ENCODE data around the gene TSPAN9.

The TSPAN9 gene

DNA sequence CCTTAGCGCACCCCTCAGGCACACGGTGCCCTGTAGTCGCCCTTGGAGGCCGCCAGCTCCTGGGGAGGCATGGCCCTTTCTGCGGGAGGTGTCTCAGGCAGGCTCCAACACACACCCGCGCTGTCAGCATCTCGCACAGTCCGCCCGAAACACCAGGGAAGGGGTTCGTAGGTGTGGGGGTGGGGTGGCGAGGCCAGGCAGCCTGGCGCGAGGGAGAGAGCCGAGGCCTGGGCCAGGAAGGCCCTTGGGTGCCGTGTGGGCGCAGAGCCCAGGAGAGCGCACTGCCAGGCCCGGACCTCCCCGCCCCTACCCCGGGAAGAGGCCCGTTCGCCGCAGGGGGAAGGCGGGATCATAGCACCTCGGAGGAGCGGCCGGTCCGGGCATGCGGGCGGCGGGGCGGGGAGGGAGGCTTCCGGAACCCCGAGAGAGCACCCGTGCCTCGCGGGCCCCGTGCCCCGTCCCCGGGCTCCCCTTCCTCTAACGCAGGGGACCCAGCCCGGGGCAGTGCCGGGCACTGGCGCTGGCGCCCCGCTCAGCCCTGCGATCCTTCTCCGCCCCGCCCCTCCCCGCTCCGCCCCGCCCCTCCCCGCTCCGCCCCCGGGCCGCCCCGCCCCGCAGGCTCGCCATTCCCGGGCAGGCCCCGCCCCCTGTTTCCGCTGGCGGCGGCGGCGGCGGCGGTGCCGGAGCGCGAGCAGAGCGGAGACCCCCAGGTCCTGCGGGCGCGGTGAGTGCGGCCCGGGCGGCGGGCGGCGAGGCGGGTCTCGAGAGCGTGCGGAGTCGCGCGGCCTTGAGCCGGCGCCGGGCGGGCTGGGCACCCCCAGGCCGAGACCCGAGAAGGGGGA is at the start of gene TSPAN9:
Gene TSPAN9 (plus strand): TSS at position 650 of the 842 bp plus-strand sequence. CDS start 123,815 bp downstream, outside the sequence.
- peak; percentile 68 for DNase-seq

GRCh38 chr12:3028108-3028507 is 49.1 kb upstream of the TSPAN9 start:
- DNase-seq: no peak

GRCh38 chr12:3030821-3031429 is 46.3 kb upstream of the TSPAN9 start:
- DNase-seq: no peak

GRCh38 chr12:3032161-3032560 is 45.0 kb upstream of the TSPAN9 start:
- DNase-seq: no peak

GRCh38 chr12:3032770-3033538 is 44.2 kb upstream of the TSPAN9 start:
- no peak for DNase-seq

- no peak for DNase-seq
Measured at GRCh38 chr12:3033539-3033867, 43.7 kb upstream of the TSPAN9 start.

DNA sequence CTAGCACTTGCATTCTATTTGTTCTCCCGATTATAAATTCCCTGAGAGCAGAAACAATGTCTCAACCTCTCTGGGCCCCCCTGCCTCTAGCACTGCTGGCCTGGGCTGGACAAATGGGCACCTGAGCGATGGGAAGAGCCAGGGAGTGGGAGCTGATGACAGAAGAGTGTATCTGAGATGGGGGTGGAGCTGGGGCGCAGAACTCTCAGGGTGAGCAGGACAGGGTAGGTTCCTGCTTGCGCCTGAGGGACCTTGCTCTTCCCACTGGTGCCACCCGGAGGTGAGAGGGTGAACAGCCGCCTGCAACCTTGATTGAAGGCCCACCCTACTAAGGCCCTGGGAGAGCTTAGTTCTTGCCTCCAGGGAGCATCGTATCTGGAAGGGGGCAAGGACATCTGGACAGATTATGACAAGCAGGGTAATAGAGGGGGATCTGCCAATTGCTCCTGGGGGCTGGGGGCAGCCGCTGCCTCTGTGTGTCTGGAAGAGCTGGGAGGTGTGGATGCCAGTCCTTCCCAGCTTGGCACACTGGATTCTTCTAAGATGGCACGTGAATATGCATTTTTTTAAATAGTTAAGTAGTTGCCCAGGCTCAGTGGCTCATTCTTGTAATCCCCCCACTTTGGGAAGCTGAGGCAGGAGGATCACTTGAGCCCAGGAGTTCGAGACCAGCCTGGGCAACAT is 43.0 kb upstream of the TSPAN9 start:
- DNase-seq: peak; percentile 15

DNA sequence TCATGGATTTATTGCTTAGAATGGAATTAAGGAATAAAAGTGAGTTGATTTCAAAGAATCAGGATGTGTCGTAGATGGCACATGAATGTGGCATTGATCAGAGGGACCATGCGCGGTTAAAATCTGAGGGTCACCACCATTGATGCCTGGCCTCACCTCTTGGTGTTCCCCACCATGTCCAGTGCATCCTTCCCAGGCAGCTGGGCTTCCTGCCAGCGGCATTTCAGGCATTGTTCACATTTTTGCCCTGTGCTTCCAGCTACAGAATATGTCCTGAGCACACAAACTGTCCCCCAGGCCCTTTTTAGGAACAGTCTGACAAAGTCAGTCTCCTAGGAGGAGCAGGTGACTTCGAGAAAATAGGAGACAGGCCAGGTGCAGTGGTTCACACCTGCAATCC is 42.0 kb upstream of the TSPAN9 start:
- no peak for DNase-seq

- no peak for DNase-seq
Measured at GRCh38 chr12:3035815-3036702, 41.1 kb upstream of the TSPAN9 start.

GRCh38 chr12:3036901-3037600 is 40.1 kb upstream of the TSPAN9 start:
- no peak for DNase-seq

DNA sequence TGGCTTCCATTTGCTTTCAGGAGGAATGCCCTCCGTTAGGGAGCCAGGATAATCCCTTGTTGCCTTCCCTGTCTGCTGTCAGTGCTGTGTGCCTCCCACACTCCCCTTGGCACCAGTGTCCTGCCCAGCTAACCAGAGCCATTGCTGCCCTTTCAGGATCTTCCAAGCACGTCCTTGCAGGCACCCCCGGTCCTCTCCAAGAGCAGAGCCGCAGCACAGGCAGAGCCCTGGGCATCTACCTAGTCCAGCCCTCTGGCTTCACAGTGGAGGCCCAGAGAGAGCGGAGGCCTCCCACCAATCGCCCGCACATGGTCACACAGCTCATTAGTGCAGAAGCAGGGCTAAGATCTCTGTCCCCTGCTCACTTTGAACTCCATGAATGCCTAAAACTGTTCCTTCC is 39.0 kb upstream of the TSPAN9 start:
- no peak for DNase-seq

DNA sequence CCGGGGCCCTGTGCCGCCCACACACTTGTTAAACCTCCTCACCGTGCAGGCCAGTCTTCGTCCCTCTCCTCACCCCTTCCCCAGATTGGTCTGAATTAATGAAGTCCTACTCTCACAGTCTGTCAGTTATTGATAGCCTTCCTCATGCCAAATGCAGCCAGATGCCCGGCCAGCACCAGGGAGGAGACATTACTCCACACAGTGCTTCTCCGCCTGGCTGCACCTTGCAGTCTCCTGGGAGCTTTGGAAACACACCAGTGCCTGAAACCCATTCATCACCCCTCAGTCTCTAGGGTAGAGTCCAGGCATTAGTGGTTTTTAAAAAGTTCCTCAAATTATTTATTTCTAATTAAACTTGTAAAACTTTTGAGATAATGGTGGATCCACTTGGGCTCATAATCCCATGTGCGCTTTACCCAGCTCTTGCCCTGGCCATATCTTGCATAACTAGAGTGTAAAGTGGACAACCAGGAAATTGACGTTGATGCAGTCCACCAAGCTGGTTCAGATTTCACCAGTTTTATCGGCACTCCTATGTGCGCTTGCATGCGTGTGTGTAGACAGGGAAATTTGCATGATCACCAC is 38.2 kb upstream of the TSPAN9 start:
- no peak for DNase-seq

DNA sequence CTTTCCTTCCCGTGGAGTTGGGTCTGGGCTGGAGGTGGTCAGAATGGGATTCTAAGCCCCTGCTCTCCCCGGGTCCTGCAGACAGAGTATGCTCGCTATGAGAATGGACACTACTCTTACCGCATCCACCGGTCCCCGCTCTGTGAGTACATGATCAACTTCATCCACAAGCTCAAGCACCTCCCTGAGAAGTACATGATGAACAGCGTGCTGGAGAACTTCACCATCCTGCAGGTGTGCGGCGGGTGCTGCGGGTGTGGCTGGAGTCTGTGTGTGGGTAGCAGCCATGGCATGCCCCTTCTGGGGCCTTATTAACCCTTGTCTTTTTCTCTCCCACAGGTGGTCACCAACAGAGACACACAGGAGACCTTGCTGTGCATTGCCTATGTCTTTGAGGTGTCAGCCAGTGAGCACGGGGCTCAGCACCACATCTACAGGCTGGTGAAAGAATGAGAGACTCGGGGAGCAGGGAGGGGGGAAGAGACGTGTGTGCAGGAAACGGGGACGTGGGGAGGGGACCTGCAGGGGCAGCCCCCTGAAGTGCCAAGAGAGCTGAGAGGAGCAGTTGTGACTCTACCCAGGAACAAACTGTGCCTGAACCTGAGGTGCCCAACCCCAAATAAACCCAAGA is 37.0 kb upstream of the TSPAN9 start:
- DNase-seq: no peak

DNA sequence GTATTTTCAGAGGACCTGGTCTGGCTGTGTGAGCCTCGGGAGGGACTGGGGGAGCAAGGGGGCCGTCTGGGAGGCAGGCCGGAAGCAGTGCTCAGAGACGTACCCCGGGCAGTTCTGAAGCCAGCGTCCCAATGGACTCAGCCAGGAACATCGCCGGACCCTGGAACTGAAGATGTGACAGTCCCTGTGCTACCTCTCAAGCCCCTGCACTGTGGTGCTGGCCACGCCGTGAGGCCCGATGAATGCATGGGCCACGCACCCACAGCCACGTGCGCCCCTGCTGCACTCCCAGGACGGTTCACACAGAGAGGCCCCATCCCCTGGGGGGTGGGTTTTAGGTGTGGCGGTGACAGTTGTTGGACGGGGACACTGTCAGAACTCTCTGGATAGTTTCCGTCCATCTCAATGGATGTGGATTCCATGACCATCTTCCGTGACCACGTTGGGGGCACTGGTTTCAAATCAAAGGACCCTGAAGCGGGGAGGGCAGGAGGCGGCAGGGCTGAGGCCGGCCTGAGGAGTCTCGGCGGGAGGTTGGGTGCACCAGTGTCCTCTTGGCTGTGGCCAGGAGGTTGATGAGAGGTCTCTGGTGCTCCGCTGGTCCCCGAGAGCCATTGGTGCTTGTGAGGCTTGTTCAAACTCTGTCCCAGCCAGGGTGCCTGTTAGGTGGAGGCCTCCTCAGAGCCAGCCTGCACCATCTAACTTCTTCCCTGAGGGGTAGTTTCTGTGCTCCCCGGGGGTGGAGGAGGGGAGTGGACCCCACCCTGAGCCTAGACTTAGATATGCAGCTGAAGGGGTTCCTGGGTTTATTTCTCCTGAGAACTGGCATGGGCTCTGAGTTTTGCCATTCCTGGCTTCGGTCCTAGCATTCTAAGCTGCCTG is 36.3 kb upstream of the TSPAN9 start:
- no peak for DNase-seq

GRCh38 chr12:3041558-3042164 is 35.5 kb upstream of the TSPAN9 start:
- peak; percentile 34 for DNase-seq

DNA sequence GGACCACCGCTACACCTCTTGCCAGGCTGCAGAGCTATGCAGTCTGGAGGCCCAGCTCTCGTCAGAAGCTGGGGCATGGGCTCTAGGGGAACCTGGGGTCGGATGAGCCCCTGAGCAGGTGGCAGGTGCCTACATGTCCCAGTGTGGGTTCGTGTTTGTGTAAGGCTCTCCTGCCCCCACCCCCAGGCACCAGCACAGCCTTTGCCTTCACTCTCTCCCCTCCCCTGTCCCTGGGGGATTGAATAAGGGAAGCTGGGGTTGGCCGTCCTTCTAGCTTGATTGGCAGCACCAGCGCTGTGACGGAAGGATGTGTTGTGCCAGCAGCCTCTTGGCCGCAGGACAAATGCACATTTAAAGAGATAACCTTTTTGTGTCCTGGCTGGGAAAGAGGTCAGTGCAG is 34.8 kb upstream of the TSPAN9 start:
- DNase-seq: no peak

DNA sequence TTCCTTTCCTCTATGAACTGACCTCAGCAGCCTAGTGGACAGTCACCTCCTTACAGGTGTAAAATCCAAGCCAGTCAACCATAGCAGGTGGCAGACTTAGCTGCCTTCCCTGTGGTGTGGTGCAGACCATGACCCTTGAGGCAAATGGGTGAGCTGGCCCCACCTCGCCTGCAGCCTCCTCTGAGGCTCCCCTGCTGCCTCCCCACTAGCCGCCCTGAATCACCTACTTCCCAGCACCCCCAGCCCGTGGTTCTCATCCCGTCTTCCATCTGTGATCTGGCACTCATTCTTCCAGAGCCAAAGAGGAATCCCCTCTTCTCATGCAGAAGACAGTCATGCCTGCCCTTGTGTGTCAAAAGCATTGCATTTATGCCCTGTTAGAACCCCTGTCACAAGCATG is 34.4 kb upstream of the TSPAN9 start:
- no peak for DNase-seq

DNA sequence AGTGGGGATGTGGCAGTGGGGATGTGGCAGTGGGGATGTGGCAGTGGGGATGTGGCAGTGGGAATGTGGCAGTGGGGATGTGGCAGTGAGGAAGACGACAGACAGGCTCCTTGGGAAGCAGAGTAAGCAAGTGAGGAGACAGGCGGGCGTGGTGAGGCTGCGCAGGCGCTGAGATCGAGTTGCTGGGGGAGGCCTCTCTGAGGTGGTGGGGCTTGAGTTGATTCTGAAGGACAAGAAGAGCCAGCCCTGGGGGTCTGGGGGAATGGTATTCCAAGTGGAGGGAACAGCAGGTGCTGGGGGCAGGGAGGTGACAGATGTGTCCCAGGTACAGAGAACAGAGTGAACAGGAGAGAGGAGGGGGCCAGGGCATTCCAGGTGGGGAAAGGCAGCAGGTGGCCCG is 33.8 kb upstream of the TSPAN9 start:
- DNase-seq: no peak

- DNase-seq: no peak
Measured at GRCh38 chr12:3044141-3044630, 33.0 kb upstream of the TSPAN9 start.
